GM23248 (cell line): ENCODE data around the gene MAGEF1. TPM values are rescaled to one million over a fixed set of nuclear protein-coding genes. Genes with fewer than 3 reads are reported as not detected.
A peak's percentile ranks its signal among the peaks of the same experiment; 100 is the strongest.

Source experiments
- DNase-seq: peaks from one replicate; pipeline ENCODE4 v3.0.0-alpha.2; 2015
- H2AFZ ChIP-seq: fragments of 200-600 bp; sonication (generic); 2 replicates; pipeline ENCODE4 v1.6.1; 2016; ENCODE audit warnings: antibody characterized with exemption
- H3F3A ChIP-seq: fragments of 200-600 bp; sonication (generic); 2 replicates; pipeline ENCODE4 v1.6.1; 2016; ENCODE audit warnings: mild to moderate bottlenecking, antibody characterized with exemption, mixed run types; ENCODE audit not compliant: insufficient read depth
- H3K27ac ChIP-seq: fragments of 200-600 bp; sonication (generic); 2 replicates; pipeline ENCODE4 v1.5.1; 2016; ENCODE audit warnings: mild to moderate bottlenecking
- H3K27me3 ChIP-seq: fragments of 200-600 bp; sonication (generic); replicated peaks from 2 replicates; pipeline ENCODE4 v1.6.1; 2016; ENCODE audit warnings: mild to moderate bottlenecking; ENCODE audit not compliant: insufficient read depth
- H3K36me3 ChIP-seq: fragments of 200-600 bp; sonication (generic); 2 replicates; pipeline ENCODE4 v1.6.1; 2016; ENCODE audit warnings: low read depth, mild to moderate bottlenecking
- H3K4me1 ChIP-seq: fragments of 200-600 bp; sonication (generic); 2 replicates; pipeline ENCODE4 v1.6.1; 2016; ENCODE audit warnings: mild to moderate bottlenecking; ENCODE audit not compliant: insufficient read depth
- H3K4me2 ChIP-seq: fragments of 200-600 bp; sonication (generic); one replicate; pipeline ENCODE4 v1.6.1; 2016; ENCODE audit warnings: mild to moderate bottlenecking; ENCODE audit not compliant: unreplicated experiment
- H3K4me3 ChIP-seq: fragments of 200-600 bp; sonication (generic); 2 replicates; pipeline ENCODE4 v1.5.1; 2016; ENCODE audit warnings: mild to moderate bottlenecking
- H3K79me2 ChIP-seq: fragments of 200-600 bp; sonication (generic); 2 replicates; pipeline ENCODE4 v1.6.1; 2016; ENCODE audit warnings: mild to moderate bottlenecking; ENCODE audit not compliant: insufficient read depth
- H3K9ac ChIP-seq: fragments of 200-600 bp; sonication (generic); 2 replicates; pipeline ENCODE4 v1.6.1; 2016; ENCODE audit warnings: mild to moderate bottlenecking
- H3K9me2 ChIP-seq: fragments of 200-600 bp; sonication (generic); 2 replicates; pipeline ENCODE4 v1.6.1; 2016; ENCODE audit warnings: mixed run types, mild to moderate bottlenecking, moderate library complexity; ENCODE audit not compliant: insufficient read depth
- H3K9me3 ChIP-seq: fragments of 200-600 bp; sonication (generic); one replicate; pipeline ENCODE4 v1.6.1; 2017; ENCODE audit warnings: low read depth
- H4K20me1 ChIP-seq: fragments of 200-600 bp; sonication (generic); 2 replicates; pipeline ENCODE4 v1.6.0; 2016; ENCODE audit not compliant: insufficient read depth
- EZH2 ChIP-seq: fragments of 200-600 bp; sonication (generic); IDR thresholded peaks from 2 replicates; pipeline ENCODE4 v1.6.1; 2018; ENCODE audit warnings: antibody characterized with exemption, mild to moderate bottlenecking; ENCODE audit not compliant: insufficient read depth, poor library complexity, severe bottlenecking
- EZH2phosphoT487 ChIP-seq: fragments of 200-600 bp; sonication (generic); IDR thresholded peaks from 2 replicates; pipeline ENCODE4 v1.6.1; 2018; ENCODE audit warnings: antibody characterized with exemption, moderate library complexity, mild to moderate bottlenecking, low read depth; ENCODE audit not compliant: insufficient read depth
- WGBS, 2 experiments: methylation state at CpG; one replicate each; pipeline ENCODE4 v1.1.6; 2015 to 2017; ENCODE audit warnings: low lambda C conversion rate in 2 of 2, low coverage in 1 of 2; ENCODE audit errors: missing lambda C conversion rate in 2 of 2; 5-methylcytosine and 5-hydroxymethylcytosine counted together
- in situ Hi-C: fragments of 300-500 bp; cut with MboI; formaldehyde crosslinking; loops from 2 replicates; pipeline ENCODE4 v1.15.0; 2020
- polyA plus RNA-seq: library from polyadenylated mRNA; unstranded; fragments of >200 nt; fragmentation: Nextera tagmentation; extraction: Ambion mirVana; gene quantifications from 2 replicates; pipeline ENCODE4 v1.2.1, GENCODE V29; 2016
- total RNA-seq: library from RNA; depleted of rRNA; stranded (reverse); fragments of >200 nt; shearing (Covaris generic); gene quantifications from 2 replicates; pipeline ENCODE4 v1.2.3, GENCODE V29; 2014

Gene MAGEF1
- total and polyA plus RNA-seq, 2 experiments from 2014 or later = 38.9 to 39.0 TPM

DNA sequence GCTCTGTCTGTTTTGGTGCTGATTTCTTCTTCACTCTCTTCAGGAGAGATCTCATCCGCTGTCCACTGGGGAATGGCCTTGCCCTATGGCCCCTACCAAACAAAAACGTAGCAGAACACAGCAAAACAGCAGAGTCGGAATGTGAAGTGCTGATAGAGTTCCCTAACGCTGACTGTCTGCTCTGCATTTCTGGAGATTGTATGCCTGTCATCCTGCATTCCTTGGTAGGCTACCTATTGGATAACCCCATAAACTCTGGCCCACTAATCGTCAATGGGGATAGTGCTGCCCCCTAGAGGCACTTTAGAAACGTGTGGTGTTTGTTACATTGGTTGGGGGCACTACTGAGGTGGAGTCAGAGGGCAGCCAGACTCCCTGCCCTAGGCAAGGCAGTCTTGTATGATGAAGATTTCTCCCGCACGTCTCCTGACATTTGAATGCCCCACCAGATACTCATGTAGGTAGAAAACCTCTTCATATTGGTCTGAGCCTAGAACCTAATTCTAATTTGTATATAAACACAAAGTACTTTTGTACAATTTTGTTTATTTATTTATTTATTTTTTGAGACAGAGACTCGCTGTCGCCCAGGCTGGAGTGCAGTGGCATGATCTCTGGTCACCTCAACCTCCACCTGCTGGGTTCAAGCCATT, 15.6 kb upstream of the MAGEF1 start:
- Histone ChIP-seq H3K27me3 (no peaks in the 10 kb centered on the region), H2AFZ (0 out of 2 replicates have a peak overlapping the region, but pooled peaks have one; percentile 2), H3K4me1 (peaks cover 5% of the 10 kb centered on the region; the same call in 1 of the 2 replicates), H4K20me1 (no peaks in the 10 kb centered on the region), H3K4me2 (no peak overlapping the region), H3K4me3 (no peak overlapping the region), H3F3A (peaks cover 7% of the 10 kb centered on the region; the same call in 1 of the 2 replicates), H3K79me2 (no peaks in the 10 kb centered on the region), H3K27ac (no peak overlapping the region), H3K9me3 (no peaks in the 10 kb centered on the region), H3K36me3 (no peaks in the 10 kb centered on the region), H3K9me2 (no peaks in the 10 kb centered on the region), H3K9ac (no peak overlapping the region)
- WGBS, 2 experiments = 12 to 17% methylated on average over 10 of the region's 10 CpGs
- peak; percentile 74 for DNase-seq
- in situ Hi-C loops = no loop called here
- TF ChIP-seq EZH2 = no peak
- no peak for TF ChIP-seq EZH2phosphoT487

DNA sequence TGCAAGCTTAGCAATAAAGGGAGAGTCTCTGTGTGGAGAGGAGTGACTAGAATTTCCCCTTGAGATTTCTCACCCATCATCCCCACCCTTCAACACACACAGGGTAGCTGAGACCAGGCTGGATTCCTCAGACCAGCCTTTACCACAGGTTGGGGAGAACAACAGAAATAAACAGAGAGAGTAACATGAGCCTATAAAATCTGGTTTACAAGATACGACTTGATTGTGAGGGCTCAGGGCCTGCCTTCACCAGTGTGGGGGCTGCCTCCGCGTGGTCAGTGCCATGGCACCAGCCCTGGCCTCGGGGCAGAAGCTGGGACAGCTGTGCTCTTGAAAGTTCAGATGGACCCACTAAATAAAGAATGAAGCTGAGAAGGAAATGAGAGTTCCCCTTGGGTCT, 14.6 kb upstream of the MAGEF1 start:
- WGBS, 2 experiments = 79 to 84% methylated on average over 4 of the region's 4 CpGs
- Histone ChIP-seq H3K4me1 (peaks cover 5% of the 10 kb centered on the region; the same call in 1 of the 2 replicates), H3K9me2 (no peaks in the 10 kb centered on the region), H3K27me3 (no peaks in the 10 kb centered on the region), H3K4me2 (no peak overlapping the region), H3K79me2 (no peaks in the 10 kb centered on the region), H3K9me3 (no peaks in the 10 kb centered on the region), H3K9ac (no peak overlapping the region), H3K36me3 (no peaks in the 10 kb centered on the region), H3K27ac (no peak overlapping the region), H2AFZ (no peak overlapping the region), H3F3A (peaks cover 7% of the 10 kb centered on the region; the same call in 1 of the 2 replicates), H4K20me1 (no peaks in the 10 kb centered on the region), H3K4me3 (no peak overlapping the region)
- no peak for DNase-seq
- TF ChIP-seq EZH2phosphoT487 = no peak
- TF ChIP-seq EZH2 = no peak
- in situ Hi-C loops = no loop called here

DNA sequence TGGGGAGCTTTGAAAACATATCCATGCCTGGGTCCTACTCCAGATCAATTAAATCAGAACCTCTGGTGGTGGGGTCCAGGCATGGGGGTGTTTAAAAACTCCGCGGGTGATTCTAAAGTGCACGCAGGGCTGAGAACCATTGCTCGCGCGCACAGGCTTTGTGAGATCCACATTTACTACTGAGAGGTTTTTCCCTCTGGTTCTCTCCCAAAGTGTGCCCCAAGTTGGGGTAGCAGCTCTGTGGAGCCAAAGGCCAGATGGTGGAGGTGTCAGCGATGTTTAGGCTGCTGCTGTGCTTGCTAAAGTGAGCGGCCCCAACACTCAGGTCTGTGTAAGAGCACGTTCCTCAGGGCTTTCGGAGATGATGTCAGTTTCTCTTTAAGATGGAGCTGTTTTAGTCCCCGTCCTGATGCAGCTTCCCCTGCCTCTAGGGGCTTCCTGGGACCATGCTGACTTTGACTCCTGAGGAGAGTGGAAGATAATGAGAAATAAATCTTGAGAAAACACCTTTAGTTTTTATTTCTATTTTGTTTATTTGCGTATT, 13.4 kb upstream of the MAGEF1 start:
- WGBS, 2 experiments = 87 to 90% methylated on average over 12 of the region's 12 CpGs
- TF ChIP-seq EZH2phosphoT487 (no peak), EZH2 (no peak)
- peaks cover 5% of the 10 kb centered on the region; the same call in 1 of the 2 replicates for H3K4me1 ChIP-seq

DNA sequence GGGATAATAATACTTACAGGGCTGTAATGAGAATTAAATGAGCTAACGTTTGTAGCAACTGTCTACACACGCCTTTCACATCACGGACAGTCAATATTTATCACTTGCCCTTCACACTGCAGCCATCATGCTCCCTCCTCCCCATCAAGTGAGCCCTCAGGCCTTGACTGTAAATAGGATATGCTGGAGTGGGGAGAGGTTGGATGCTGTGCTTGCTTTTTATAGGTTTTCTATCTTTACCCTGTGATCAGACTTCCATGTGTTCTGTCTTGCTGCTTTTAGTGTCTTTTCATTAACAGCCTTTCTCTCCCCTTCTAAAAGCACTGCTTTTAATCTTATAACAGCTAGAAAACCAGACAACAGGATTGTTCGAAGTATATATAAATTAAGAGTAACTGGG, 12.8 kb upstream of the MAGEF1 start:
- peaks cover 7% of the 10 kb centered on the region; the same call in 1 of the 2 replicates for H3F3A ChIP-seq
- H3K9ac ChIP-seq = no peak overlapping the region
- peaks cover 5% of the 10 kb centered on the region; the same call in 1 of the 2 replicates for H3K4me1 ChIP-seq
- no peaks in the 10 kb centered on the region for H3K36me3 ChIP-seq
- H4K20me1 ChIP-seq = no peaks in the 10 kb centered on the region
- H3K79me2 ChIP-seq = no peaks in the 10 kb centered on the region
- no peaks in the 10 kb centered on the region for H3K27me3 ChIP-seq
- H3K27ac ChIP-seq = no peak overlapping the region
- DNase-seq = no peak
- no peak overlapping the region for H2AFZ ChIP-seq
- TF ChIP-seq EZH2phosphoT487 = no peak
- H3K9me3 ChIP-seq = no peaks in the 10 kb centered on the region
- H3K4me3 ChIP-seq = no peak overlapping the region
- no peaks in the 10 kb centered on the region for H3K9me2 ChIP-seq
- no peak overlapping the region for H3K4me2 ChIP-seq
- WGBS, 2 experiments = 77 to 81% methylated on average over 4 of the region's 4 CpGs
- in situ Hi-C loops = no loop called here

More for the DNA sequence above, 13.4 kb upstream of the MAGEF1 start:
- Histone ChIP-seq H3K9me2 (no peaks in the 10 kb centered on the region), H3K27ac (no peak overlapping the region), H4K20me1 (no peaks in the 10 kb centered on the region), H3K4me3 (no peak overlapping the region), H3K27me3 (no peaks in the 10 kb centered on the region), H3F3A (peaks cover 7% of the 10 kb centered on the region; the same call in 1 of the 2 replicates), H3K9me3 (no peaks in the 10 kb centered on the region), H3K4me2 (no peak overlapping the region), H3K79me2 (no peaks in the 10 kb centered on the region), H2AFZ (no peak overlapping the region), H3K36me3 (no peaks in the 10 kb centered on the region), H3K9ac (no peak overlapping the region)
- DNase-seq = no peak
- in situ Hi-C loops = no loop called here
